ENCODE data around the gene CNGB1.
"Not testable (repeated sequence)": the region's sequence is repeated elsewhere in the genome, so short reads cannot be mapped to it uniquely, and the experiment has no call there.

Gene CNGB1

GRCh38 chr16:57970970-57971369, at the start of gene CNGB1:
Gene CNGB1 (minus strand): TSS chr16:57971128. CDS start chr16:57967286, 3,842 bp downstream.
- no peak for DNase-seq (ENCODE audit: low read depth)

GRCh38 chr16:58019866-58020538, 49.1 kb upstream of the CNGB1 start:
- no peak for DNase-seq (ENCODE audit: low read depth)

GRCh38 chr16:58018803-58019202, 47.9 kb upstream of the CNGB1 start:
- DNase-seq (ENCODE audit: low read depth), result no peak

GRCh38 chr16:58016840-58017446, 46.0 kb upstream of the CNGB1 start:
- no peak for DNase-seq (ENCODE audit: low read depth)

GRCh38 chr16:58013201-58013956, 42.5 kb upstream of the CNGB1 start:
- no peak for DNase-seq (ENCODE audit: low read depth)

- no peak for DNase-seq (ENCODE audit: low read depth)
Measured at GRCh38 chr16:58012481-58012880, 41.6 kb upstream of the CNGB1 start.

GRCh38 chr16:58011652-58012051, 40.7 kb upstream of the CNGB1 start:
- DNase-seq (ENCODE audit: low read depth), result no peak

- no peak for DNase-seq (ENCODE audit: low read depth)
Measured at GRCh38 chr16:58010886-58011285, 40.0 kb upstream of the CNGB1 start.

- DNase-seq (ENCODE audit: low read depth), result no peak
Measured at GRCh38 chr16:58009856-58010416, 39.0 kb upstream of the CNGB1 start.

GRCh38 chr16:58004736-58005135, 33.8 kb upstream of the CNGB1 start:
- not testable (repeated sequence) for DNase-seq (ENCODE audit: low read depth)

- no peak for DNase-seq (ENCODE audit: low read depth)
Measured at GRCh38 chr16:58002936-58003335, 32.0 kb upstream of the CNGB1 start.

- DNase-seq (ENCODE audit: low read depth), result no peak
Measured at GRCh38 chr16:58002416-58002800, 31.5 kb upstream of the CNGB1 start.

GRCh38 chr16:58001781-58002415, 31.0 kb upstream of the CNGB1 start:
- no peak for DNase-seq (ENCODE audit: low read depth)

- peak; percentile 75 for DNase-seq (ENCODE audit: low read depth)
Measured at GRCh38 chr16:58000706-58001676, 30.1 kb upstream of the CNGB1 start, which contains the start of gene USB1. Gene USB1 (plus strand): TSS chr16:58001407. CDS start chr16:58001484, 77 bp downstream.

- no peak for DNase-seq (ENCODE audit: low read depth)
Measured at GRCh38 chr16:57999971-58000705, 29.2 kb upstream of the CNGB1 start, which contains the start of gene ZNF319. Gene ZNF319 (minus strand): TSS chr16:58000672. CDS start chr16:57998265, 2,407 bp downstream.

GRCh38 chr16:57999366-57999970, 28.5 kb upstream of the CNGB1 start:
- no peak for DNase-seq (ENCODE audit: low read depth)

- DNase-seq (ENCODE audit: low read depth), result no peak
Measured at GRCh38 chr16:57998992-57999365, 28.1 kb upstream of the CNGB1 start.

GRCh38 chr16:57998486-57998885, 27.6 kb upstream of the CNGB1 start:
- peak; percentile 38 for DNase-seq (ENCODE audit: low read depth)

- no peak for DNase-seq (ENCODE audit: low read depth)
Measured at GRCh38 chr16:57997528-57998265, 26.8 kb upstream of the CNGB1 start.
